ENCODE results near the gene ABHD18. TPM values are rescaled to one million over a fixed set of nuclear protein-coding genes. Genes with fewer than 3 reads are reported as not detected.

The ABHD18 gene
- total RNA-seq, 6 experiments from 2014 or later = 4.0 to 4.9 (median 4.3) TPM

DNA sequence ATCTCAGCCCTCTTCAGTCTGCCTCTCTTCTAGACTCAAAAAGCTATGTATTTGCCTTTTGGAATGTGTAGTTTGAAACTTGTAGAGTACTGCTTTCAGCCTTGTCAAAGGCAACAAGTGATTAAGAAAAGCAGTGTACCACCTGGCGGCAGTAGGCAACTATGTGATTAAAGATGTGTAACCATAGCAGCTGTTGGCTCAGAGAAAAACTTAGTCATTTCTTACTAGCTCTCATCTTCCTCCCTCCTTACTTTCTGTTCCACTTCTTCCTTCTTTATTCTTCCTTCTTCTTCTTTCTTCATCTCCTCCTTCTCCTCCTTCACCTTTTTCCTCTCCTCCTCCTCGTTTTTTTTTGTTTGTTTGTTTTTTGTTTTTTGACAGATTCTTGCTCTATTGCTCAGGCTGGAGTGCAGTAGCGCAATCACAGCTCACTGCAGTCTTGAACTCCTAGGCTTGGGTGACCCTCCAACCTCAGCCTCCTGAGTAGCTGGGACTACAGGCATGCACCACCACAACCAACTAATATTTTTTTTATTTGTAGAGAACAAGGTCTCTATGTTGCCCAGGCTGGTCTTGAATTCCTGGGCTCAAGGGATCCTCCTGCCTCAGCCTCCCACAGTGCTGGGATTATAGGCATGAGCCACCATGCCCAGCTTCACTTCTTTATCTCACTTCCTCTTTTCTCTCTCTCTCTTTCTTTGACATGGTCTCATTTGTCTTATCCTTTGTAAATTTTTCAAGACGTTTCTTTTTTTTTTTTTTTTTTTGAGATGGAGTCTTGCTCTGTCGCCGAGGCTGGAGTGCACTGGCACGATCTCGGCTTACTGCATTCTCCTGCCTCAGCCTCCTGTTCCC is 32.6 kb downstream of the ABHD18 start:
- peaks cover 16% of the 10 kb centered on the region for H3K9me3 Mint-ChIP-seq
- H3K36me3 Mint-ChIP-seq (ENCODE audit: low read depth) = peaks cover 37% of the 10 kb centered on the region
- DNase-seq = peak; percentile 32
- H3K4me3 Mint-ChIP-seq = no peak overlapping the region
- peaks cover 30% of the 10 kb centered on the region for H3K4me1 Mint-ChIP-seq (ENCODE audit: low read depth)
- no peaks in the 10 kb centered on the region; the same call in 1 of the 2 replicates for H3K27me3 Mint-ChIP-seq (ENCODE audit: insufficient read depth)
- peak overlapping the region; percentile 64; the same call in 1 of the 2 replicates for H3K27ac Mint-ChIP-seq
- TF ChIP-seq, protein P1, sequence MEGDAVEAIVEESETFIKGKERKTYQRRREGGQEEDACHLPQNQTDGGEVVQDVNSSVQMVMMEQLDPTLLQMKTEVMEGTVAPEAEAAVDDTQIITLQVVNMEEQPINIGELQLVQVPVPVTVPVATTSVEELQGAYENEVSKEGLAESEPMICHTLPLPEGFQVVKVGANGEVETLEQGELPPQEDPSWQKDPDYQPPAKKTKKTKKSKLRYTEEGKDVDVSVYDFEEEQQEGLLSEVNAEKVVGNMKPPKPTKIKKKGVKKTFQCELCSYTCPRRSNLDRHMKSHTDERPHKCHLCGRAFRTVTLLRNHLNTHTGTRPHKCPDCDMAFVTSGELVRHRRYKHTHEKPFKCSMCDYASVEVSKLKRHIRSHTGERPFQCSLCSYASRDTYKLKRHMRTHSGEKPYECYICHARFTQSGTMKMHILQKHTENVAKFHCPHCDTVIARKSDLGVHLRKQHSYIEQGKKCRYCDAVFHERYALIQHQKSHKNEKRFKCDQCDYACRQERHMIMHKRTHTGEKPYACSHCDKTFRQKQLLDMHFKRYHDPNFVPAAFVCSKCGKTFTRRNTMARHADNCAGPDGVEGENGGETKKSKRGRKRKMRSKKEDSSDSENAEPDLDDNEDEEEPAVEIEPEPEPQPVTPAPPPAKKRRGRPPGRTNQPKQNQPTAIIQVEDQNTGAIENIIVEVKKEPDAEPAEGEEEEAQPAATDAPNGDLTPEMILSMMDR (IDR thresholded peaks at IDR 0.05) = peak; percentile 27; the same call in 1 of the 2 replicates

DNA sequence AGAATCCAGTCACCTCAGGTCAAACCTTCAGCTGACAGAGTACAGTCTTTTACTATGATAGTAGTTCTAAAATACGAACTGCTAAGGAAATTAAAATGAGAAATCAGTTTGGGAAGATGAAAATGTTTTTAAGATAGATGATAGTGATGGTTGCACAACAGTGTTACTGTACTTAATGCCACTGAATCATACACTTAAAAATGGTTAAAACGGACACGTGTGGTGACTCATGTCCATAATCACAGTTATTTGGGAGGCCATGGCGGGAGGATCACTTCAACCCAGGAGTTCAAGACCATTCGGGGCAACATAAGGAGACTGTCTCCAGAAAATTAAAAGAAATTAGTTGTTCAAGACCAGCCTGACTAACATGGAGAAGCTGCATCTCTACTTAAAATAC is 41.4 kb downstream of the ABHD18 start:
- DNase-seq = peak; percentile 36
- H3K4me3 Mint-ChIP-seq = no peak overlapping the region
- peaks cover 22% of the 10 kb centered on the region for H3K4me1 Mint-ChIP-seq (ENCODE audit: low read depth)
- H3K27ac Mint-ChIP-seq = peak overlapping the region; percentile 17
- H3K36me3 Mint-ChIP-seq (ENCODE audit: low read depth) = peaks cover 8% of the 10 kb centered on the region
- no peaks in the 10 kb centered on the region for H3K27me3 Mint-ChIP-seq (ENCODE audit: insufficient read depth)
- TF ChIP-seq, protein P1 (IDR thresholded peaks at IDR 0.05) = no peak
- H3K9me3 Mint-ChIP-seq = no peaks in the 10 kb centered on the region; the same call in 1 of the 2 replicates

DNA sequence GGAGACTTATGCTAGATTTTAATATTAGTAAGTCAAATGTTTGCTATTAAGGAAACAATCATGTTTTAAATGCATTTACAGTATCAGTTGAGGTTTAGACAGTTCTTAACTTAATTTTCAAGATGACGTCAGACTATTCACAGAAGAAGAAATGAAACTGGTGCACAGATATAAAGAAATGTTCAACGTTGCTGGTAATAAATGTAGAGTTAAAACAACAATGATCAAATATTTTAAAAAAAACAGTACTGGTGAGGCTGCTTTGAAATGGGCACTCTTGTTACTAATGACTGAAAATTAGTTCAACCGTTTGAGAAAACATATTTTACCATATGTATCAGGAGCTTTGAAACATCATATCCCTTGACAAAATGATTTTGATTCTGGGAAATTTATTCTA is 44.2 kb downstream of the ABHD18 start:
- H3K9me3 Mint-ChIP-seq = no peaks in the 10 kb centered on the region; the same call in 1 of the 2 replicates
- peaks cover 22% of the 10 kb centered on the region for H3K4me1 Mint-ChIP-seq (ENCODE audit: low read depth)
- no peak overlapping the region for H3K27ac Mint-ChIP-seq
- no peak for DNase-seq
- H3K4me3 Mint-ChIP-seq = no peak overlapping the region
- H3K27me3 Mint-ChIP-seq (ENCODE audit: insufficient read depth) = no peaks in the 10 kb centered on the region
- TF ChIP-seq, protein P1 (IDR thresholded peaks at IDR 0.05) = no peak
- peaks cover 16% of the 10 kb centered on the region for H3K36me3 Mint-ChIP-seq (ENCODE audit: low read depth)

DNA sequence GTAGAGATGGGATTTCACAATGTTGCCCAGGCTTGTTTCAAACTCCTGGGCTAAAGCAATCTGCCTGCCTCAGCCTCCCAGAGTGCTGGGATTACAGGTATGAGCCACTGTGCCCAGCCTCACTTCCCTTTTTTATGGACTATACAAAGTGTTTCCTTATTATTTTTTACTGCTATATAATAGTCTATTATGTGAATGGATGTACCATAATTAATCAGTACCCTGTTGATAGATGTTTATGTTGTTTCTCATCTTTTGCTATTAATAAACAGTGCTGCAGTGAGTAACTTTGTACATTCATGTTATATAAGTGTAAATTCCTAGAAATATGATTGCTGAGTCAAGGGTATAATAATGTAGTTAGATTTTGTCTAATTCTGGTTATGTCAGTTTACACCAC is 60.1 kb downstream of the ABHD18 start:
- TF ChIP-seq, protein P1 (IDR thresholded peaks at IDR 0.05) = no peak
- Mint-ChIP-seq H3K36me3 (ENCODE audit: low read depth) (peaks cover 13% of the 10 kb centered on the region), H3K4me3 (no peak overlapping the region), H3K27ac (no peak overlapping the region), H3K27me3 (ENCODE audit: insufficient read depth) (no peaks in the 10 kb centered on the region), H3K9me3 (no peaks in the 10 kb centered on the region), H3K4me1 (ENCODE audit: low read depth) (no peaks in the 10 kb centered on the region)
- no peak for DNase-seq

DNA sequence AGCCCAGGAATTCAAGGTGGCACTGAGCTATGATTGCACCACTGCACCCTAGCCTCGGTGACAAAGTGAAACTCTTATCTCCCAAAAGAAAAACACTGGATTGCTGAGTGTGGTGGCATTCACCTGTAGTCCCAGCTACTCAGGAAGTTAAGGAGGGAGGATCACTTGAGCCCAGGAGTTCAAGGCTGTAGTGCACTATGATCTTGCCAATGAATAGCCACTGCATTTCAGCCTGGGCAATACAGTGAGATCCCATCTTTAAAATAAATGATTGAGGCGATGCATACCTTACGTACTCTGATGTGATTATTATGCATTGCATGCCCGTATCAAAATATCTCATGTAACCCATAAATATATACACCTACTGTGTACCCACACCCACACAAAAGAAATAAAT is 64.7 kb downstream of the ABHD18 start:
- Mint-ChIP-seq H3K4me3 (no peak overlapping the region), H3K27me3 (ENCODE audit: insufficient read depth) (no peaks in the 10 kb centered on the region), H3K4me1 (ENCODE audit: low read depth) (no peaks in the 10 kb centered on the region), H3K27ac (no peak overlapping the region), H3K36me3 (ENCODE audit: low read depth) (peaks cover 5% of the 10 kb centered on the region; the same call in 1 of the 2 replicates), H3K9me3 (no peaks in the 10 kb centered on the region)
- TF ChIP-seq, protein P1 (IDR thresholded peaks at IDR 0.05) = no peak
- DNase-seq = no peak
